Measurements from ENCODE around the gene BMP7.

GRCh38 chr20:57211406-57211805 is 55.0 kb downstream of the BMP7 start:
- TF ChIP-seq EZH2 (IDR thresholded peaks at IDR 0.05; ENCODE audit: borderline replicate concordance, low read depth, low read length, poor library complexity, severe bottlenecking) (no peak), CTCF (conservative IDR thresholded peaks at IDR 0.05; ENCODE audit: low read depth, low read length) (no peak)

All from A673 (cell line).